Measurements from ENCODE around the gene IER5. TPM values are rescaled to one million over a fixed set of nuclear protein-coding genes. Genes with fewer than 3 reads are reported as not detected.

IER5 gene
- polyA plus RNA-seq, 2 of the 4 experiments (the other 2 are of a cell fraction): 26.8 to 40.2 TPM

GRCh38 chr1:181050922-181051321 lies 37.6 kb upstream of the IER5 start:
- H3K4me2 ChIP-seq: no peak overlapping the region
- POLR2A ChIA-PET: no interaction called here
- TF ChIP-seq NPAS2 (CRISPR knock-in tag; IDR thresholded peaks at IDR 0.05; ENCODE audit: borderline replicate concordance): no peak
- no peak for TF ChIP-seq HOXB5 (CRISPR knock-in tag; IDR thresholded peaks at IDR 0.05)
- TF ChIP-seq JUN (IDR thresholded peaks at IDR 0.05): no peak
- no peak for TF ChIP-seq FOXS1 (CRISPR knock-in tag; IDR thresholded peaks at IDR 0.05)
- TF ChIP-seq, protein P1, sequence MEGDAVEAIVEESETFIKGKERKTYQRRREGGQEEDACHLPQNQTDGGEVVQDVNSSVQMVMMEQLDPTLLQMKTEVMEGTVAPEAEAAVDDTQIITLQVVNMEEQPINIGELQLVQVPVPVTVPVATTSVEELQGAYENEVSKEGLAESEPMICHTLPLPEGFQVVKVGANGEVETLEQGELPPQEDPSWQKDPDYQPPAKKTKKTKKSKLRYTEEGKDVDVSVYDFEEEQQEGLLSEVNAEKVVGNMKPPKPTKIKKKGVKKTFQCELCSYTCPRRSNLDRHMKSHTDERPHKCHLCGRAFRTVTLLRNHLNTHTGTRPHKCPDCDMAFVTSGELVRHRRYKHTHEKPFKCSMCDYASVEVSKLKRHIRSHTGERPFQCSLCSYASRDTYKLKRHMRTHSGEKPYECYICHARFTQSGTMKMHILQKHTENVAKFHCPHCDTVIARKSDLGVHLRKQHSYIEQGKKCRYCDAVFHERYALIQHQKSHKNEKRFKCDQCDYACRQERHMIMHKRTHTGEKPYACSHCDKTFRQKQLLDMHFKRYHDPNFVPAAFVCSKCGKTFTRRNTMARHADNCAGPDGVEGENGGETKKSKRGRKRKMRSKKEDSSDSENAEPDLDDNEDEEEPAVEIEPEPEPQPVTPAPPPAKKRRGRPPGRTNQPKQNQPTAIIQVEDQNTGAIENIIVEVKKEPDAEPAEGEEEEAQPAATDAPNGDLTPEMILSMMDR (IDR thresholded peaks at IDR 0.05): no peak
- TF ChIP-seq, protein P2, sequence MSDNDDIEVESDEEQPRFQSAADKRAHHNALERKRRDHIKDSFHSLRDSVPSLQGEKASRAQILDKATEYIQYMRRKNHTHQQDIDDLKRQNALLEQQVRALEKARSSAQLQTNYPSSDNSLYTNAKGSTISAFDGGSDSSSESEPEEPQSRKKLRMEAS (IDR thresholded peaks at IDR 0.05): no peak
- TF ChIP-seq, protein P3, sequence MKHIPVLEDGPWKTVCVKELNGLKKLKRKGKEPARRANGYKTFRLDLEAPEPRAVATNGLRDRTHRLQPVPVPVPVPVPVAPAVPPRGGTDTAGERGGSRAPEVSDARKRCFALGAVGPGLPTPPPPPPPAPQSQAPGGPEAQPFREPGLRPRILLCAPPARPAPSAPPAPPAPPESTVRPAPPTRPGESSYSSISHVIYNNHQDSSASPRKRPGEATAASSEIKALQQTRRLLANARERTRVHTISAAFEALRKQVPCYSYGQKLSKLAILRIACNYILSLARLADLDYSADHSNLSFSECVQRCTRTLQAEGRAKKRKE (CRISPR knock-in tag; IDR thresholded peaks at IDR 0.05; ENCODE audit: low read depth): no peak
- no peak overlapping the region for H3K27ac ChIP-seq
- ATAC-seq (no peak), DNase-seq (ENCODE audit: low read depth in 1 of 2, low spot score in 1 of 2) (no peak), FAIRE-seq (no peak)
- no peaks in the 10 kb centered on the region for H3K9me3 ChIP-seq
- CTCF ChIA-PET: interaction anchor here (0.6 to 1.2 kb wide), 2 partner anchors 28 to 92 kb away, joined by 3 to 4 read pairs; no protein-coding TSS in a partner anchor
- H3K4me3 ChIP-seq: no peak overlapping the region
- H3K4me1 ChIP-seq: no peaks in the 10 kb centered on the region

DNA sequence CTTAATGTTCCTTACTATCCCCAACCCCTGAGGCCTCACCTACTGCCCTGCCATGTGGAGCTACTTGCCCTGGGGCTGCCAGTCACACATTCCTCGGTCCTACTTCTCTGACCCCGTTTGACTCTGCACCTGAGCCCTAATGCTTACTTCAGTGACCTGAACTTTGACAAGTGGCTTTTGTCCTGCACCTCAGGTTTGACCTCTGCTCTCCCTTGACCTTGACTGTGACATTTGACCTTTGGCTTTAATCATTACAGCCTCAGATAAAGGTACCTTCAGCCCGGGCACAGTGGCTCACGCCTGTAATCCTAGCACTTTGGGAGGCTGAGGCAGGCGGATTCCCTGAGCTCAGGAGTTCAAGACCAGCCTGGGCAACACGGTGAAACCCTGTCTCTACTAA lies 31.9 kb upstream of the IER5 start:
- CTCF ChIA-PET: interaction anchor here (0.9 kb wide), 1 partner anchor 86 kb away, joined by 3 read pairs; no protein-coding TSS in a partner anchor

More for the DNA sequence above, 31.9 kb upstream of the IER5 start:
- no peak overlapping the region for H3K4me2 ChIP-seq
- FAIRE-seq: no peak
- WGBS (ENCODE audit: missing lambda C conversion rate): 58% methylated on average over 5 of the region's 6 CpGs
- ATAC-seq: no peak
- TF ChIP-seq, protein P2 (IDR thresholded peaks at IDR 0.05): no peak
- TF ChIP-seq POLR2A (IDR thresholded peaks at IDR 0.05; ENCODE audit: low read length) (no peak), HOXA7 (CRISPR knock-in tag; IDR thresholded peaks at IDR 0.05) (no peak), EHF (CRISPR knock-in tag; IDR thresholded peaks at IDR 0.05) (no peak), HDAC2 (IDR thresholded peaks at IDR 0.05) (no peak), SMC3 (IDR thresholded peaks at IDR 0.05) (no peak), HMGXB4 (CRISPR knock-in tag; IDR thresholded peaks at IDR 0.05; ENCODE audit: borderline replicate concordance) (no peak), ZSCAN20 (CRISPR knock-in tag; IDR thresholded peaks at IDR 0.05) (no peak), KDM1A (IDR thresholded peaks at IDR 0.05; ENCODE audit: low read depth) (no peak), CHD4 (IDR thresholded peaks at IDR 0.05; ENCODE audit: borderline replicate concordance) (no peak), SREBF2 (IDR thresholded peaks at IDR 0.05) (no peak), ZNF302 (CRISPR knock-in tag; IDR thresholded peaks at IDR 0.05) (no peak), RNF2 (IDR thresholded peaks at IDR 0.05; ENCODE audit: borderline replicate concordance, low read depth) (no peak), HEYL (CRISPR knock-in tag; IDR thresholded peaks at IDR 0.05) (no peak)
- TF ChIP-seq, protein P4, sequence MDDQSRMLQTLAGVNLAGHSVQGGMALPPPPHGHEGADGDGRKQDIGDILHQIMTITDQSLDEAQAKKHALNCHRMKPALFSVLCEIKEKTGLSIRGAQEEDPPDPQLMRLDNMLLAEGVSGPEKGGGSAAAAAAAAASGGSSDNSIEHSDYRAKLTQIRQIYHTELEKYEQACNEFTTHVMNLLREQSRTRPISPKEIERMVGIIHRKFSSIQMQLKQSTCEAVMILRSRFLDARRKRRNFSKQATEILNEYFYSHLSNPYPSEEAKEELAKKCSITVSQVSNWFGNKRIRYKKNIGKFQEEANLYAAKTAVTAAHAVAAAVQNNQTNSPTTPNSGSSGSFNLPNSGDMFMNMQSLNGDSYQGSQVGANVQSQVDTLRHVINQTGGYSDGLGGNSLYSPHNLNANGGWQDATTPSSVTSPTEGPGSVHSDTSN (IDR thresholded peaks at IDR 0.05): no peak
- TF ChIP-seq, protein P5, sequence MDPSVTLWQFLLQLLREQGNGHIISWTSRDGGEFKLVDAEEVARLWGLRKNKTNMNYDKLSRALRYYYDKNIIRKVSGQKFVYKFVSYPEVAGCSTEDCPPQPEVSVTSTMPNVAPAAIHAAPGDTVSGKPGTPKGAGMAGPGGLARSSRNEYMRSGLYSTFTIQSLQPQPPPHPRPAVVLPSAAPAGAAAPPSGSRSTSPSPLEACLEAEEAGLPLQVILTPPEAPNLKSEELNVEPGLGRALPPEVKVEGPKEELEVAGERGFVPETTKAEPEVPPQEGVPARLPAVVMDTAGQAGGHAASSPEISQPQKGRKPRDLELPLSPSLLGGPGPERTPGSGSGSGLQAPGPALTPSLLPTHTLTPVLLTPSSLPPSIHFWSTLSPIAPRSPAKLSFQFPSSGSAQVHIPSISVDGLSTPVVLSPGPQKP (IDR thresholded peaks at IDR 0.05; ENCODE audit: low read depth, low read length): no peak
- no peaks in the 10 kb centered on the region; the same call in 2 of the 3 replicates for H3K9me3 ChIP-seq
- no peak overlapping the region for H3K27ac ChIP-seq
- DNase-seq (ENCODE audit: low read depth in 1 of 2, low spot score in 1 of 2): no peak
- POLR2A ChIA-PET: no interaction called here
- no peak overlapping the region for H3K4me3 ChIP-seq
- no peaks in the 10 kb centered on the region for H3K4me1 ChIP-seq
